ENCODE results near the gene TANC1.

Gene TANC1

GRCh38 chr2:159153063-159153462 is 184.6 kb downstream of the TANC1 start:
- H3K27ac ChIP-seq: no peak overlapping the region
- no peak for TF ChIP-seq CTCF (conservative IDR thresholded peaks at IDR 0.05)

GRCh38 chr2:159153463-159153862 is 185.0 kb downstream of the TANC1 start:
- 0 out of 2 replicates have a peak overlapping the region, but pooled peaks have one; percentile 67 for H3K27ac ChIP-seq
- TF ChIP-seq CTCF (conservative IDR thresholded peaks at IDR 0.05): no peak

- no peak for TF ChIP-seq CTCF (conservative IDR thresholded peaks at IDR 0.05)
- H3K27ac ChIP-seq: peak overlapping the region; percentile 67; the same call in 1 of the 2 replicates
Measured at GRCh38 chr2:159153951-159154350, 185.5 kb downstream of the TANC1 start.

GRCh38 chr2:159154366-159154765 is 185.9 kb downstream of the TANC1 start:
- H3K27ac ChIP-seq: peak overlapping the region; percentile 67
- no peak for TF ChIP-seq CTCF (conservative IDR thresholded peaks at IDR 0.05)

GRCh38 chr2:159155320-159155719 is 186.9 kb downstream of the TANC1 start:
- peak overlapping the region; percentile 67 for H3K27ac ChIP-seq
- TF ChIP-seq CTCF (conservative IDR thresholded peaks at IDR 0.05): no peak

- TF ChIP-seq CTCF (conservative IDR thresholded peaks at IDR 0.05): no peak
- H3K27ac ChIP-seq: peak overlapping the region; percentile 67
Measured at GRCh38 chr2:159155791-159156190, 187.4 kb downstream of the TANC1 start.

GRCh38 chr2:159156834-159157233 is 188.4 kb downstream of the TANC1 start:
- peak overlapping the region; percentile 67 for H3K27ac ChIP-seq
- no peak for TF ChIP-seq CTCF (conservative IDR thresholded peaks at IDR 0.05)

Measured in VCaP (cell line).